Small intestine (tissue), 7 donors: ENCODE results near the gene GPC3. TPM values are rescaled to one million over a fixed set of nuclear protein-coding genes. Genes with fewer than 3 reads are reported as not detected.

Experiments used
- DNase-seq, 2 donors: peaks; one replicate each; pipeline versions ENCODE4 v3.0.0 to v3.0.0-alpha.2; 2013
- FAIRE-seq: peaks from 2 replicates; lab custom pipeline; 2012; peaks lifted over from hg19 to GRCh38; lab: Jason Lieb, UNC
- H3K27ac ChIP-seq, 3 donors: one replicate each; pipeline ENCODE4 v1.5.1; 2013; ENCODE audit warnings: low read length in 2 of 3, mild to moderate bottlenecking in 2 of 3, control low read depth in 1 of 3, inconsistent platforms in 1 of 3, low read depth in 1 of 3, moderate library complexity in 1 of 3
- H3K27me3 ChIP-seq, 3 donors: one replicate each; pipeline ENCODE4 v1.6.1; 2013; ENCODE audit warnings: low read length in 3 of 3, inconsistent platforms in 1 of 3; ENCODE audit not compliant: control insufficient read depth in 3 of 3, insufficient read depth in 3 of 3
- H3K36me3 ChIP-seq, 3 donors: one replicate each; pipeline ENCODE4 v1.6.1; 2013; ENCODE audit warnings: low read length in 3 of 3, inconsistent platforms in 1 of 3, low read depth in 1 of 3, mild to moderate bottlenecking in 1 of 3, moderate library complexity in 1 of 3; ENCODE audit not compliant: control insufficient read depth in 3 of 3, insufficient read depth in 2 of 3
- H3K4me1 ChIP-seq, 3 donors: one replicate each; pipeline ENCODE4 v1.6.1; 2013; ENCODE audit warnings: low read length in 2 of 3, inconsistent platforms in 1 of 3, low read depth in 1 of 3, mild to moderate bottlenecking in 1 of 3, moderate library complexity in 1 of 3; ENCODE audit not compliant: control insufficient read depth in 3 of 3, insufficient read depth in 2 of 3
- H3K4me3 ChIP-seq, 3 donors: one replicate each; pipeline ENCODE4 v1.5.1; 2013; ENCODE audit warnings: low read length in 3 of 3, control low read depth in 1 of 3, inconsistent platforms in 1 of 3, low read depth in 1 of 3, mild to moderate bottlenecking in 1 of 3, moderate library complexity in 1 of 3
- H3K9me3 ChIP-seq, 2 donors: one replicate each; pipeline ENCODE4 v1.6.1; 2013; ENCODE audit warnings: low read depth in 1 of 2, low read length in 1 of 2; ENCODE audit not compliant: control insufficient read depth in 2 of 2, insufficient read depth in 1 of 2
- WGBS, 3 donors: extraction: QIAGEN DNeasy Blood & Tissue Kit; methylation state at CpG; one replicate each; pipeline ENCODE4 v1.1.7; 2013; 5-methylcytosine and 5-hydroxymethylcytosine counted together
- polyA plus RNA-seq, 4 donors: library from polyadenylated mRNA; stranded (reverse) in 3 of 4; unstranded in 1 of 4; fragments of 200-250 nt in 3 of 4; fragments of 120-200 nt in 1 of 4; gene quantifications; one replicate each; pipeline versions ENCODE4 v1.2.1 to v1.2.3, GENCODE V29; 2013
- donor health status: healthy with polysubstance abuse.
- donor health status: control.
- donor health status: control.
- donor health status: Bipolar disorder and iron deficiency.
- donor health status: healthy.

The GPC3 gene
- polyA plus RNA-seq, 4 donors: 14.3 to 186 TPM; not detected in 2

DNA sequence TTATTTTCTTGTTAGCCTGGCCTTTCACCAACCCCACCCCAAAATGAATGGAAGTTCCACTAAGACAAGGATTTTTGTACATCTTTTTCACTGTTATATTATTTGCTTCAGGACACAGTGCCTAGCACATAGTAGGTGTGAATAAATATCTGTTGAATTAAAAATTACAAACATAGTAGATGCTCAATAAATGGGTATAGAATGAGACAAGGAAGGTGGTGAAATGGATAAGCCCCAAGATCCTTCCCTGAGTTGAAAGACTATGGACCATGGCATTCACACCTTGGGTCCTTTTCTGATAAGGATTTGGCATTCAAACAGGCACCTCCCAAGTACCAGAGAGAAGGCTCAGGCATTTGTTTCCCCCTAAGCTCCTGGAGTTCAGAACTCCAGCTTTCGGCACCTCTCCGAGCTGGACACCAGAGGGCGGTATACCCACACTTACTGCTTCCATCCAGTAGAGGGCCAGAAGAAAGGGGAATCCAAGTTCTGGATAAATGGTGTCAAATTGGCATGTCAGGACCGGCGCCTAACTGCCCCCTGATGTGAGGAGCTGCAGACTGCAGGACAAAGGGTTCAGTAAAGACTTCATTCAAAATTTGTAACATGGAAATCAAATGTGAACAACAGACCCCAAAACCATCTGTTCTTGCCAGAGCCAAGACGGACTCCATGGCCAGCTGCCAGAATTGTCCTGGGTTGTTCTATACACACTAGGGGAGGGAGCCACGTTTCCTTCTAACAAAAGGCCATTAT lies 193.0 kb downstream of the GPC3 start:
- 3 to 6% (median 4%) methylated on average over 7 of the region's 7 CpGs for WGBS, 3 donors
- FAIRE-seq (no peak), DNase-seq (peak; percentile 62 to 73)

GRCh38 chrX:133789829-133790228 lies 195.6 kb downstream of the GPC3 start:
- 11 to 38% (median 31%) methylated on average over 3 of the region's 3 CpGs for WGBS, 3 donors
- no peak for FAIRE-seq
- DNase-seq: peak in 1 of 2 donors; percentile 51

More for the DNA sequence above, 193.0 kb downstream of the GPC3 start:
- Histone ChIP-seq H3K9me3 (no peaks in the 10 kb centered on the region), H3K4me1 (peaks cover 0 to 11% (median 0%) of the 10 kb centered on the region in 3 donors), H3K27ac (no peak overlapping the region), H3K4me3 (no peak overlapping the region), H3K36me3 (no peaks in the 10 kb centered on the region), H3K27me3 (no peaks in the 10 kb centered on the region)

DNA sequence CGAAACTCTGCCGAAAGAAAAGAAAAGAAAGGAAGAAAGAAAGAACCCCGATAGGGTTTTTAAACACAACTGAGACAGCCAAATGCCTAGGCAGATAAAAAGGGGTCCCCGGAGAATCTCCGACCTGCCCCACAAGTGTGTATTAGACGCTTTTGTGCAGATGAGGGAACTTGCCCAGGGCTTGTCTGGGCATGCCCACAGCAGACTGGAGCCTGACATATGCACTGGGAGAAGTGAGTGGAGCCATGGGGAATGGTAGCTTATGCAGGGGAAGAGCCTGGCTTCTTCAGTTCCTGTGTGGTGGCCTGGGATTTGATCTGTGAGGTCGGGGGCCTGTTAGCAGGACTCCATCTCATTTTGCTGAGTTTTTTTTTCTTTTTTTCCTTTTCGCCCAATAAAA lies 199.0 kb downstream of the GPC3 start:
- DNase-seq (no peak), FAIRE-seq (no peak)
- H3K27ac ChIP-seq: no peak overlapping the region
- H3K27me3 ChIP-seq: no peaks in the 10 kb centered on the region
- H3K9me3 ChIP-seq: no peaks in the 10 kb centered on the region
- no peaks in the 10 kb centered on the region for H3K36me3 ChIP-seq
- peaks cover 0 to 10% (median 0%) of the 10 kb centered on the region in 3 donors for H3K4me1 ChIP-seq
- H3K4me3 ChIP-seq: no peak overlapping the region
- WGBS, 3 donors: 85 to 95% (median 94%) methylated on average over 8 of the region's 8 CpGs

More at GRCh38 chrX:133789829-133790228, 195.6 kb downstream of the GPC3 start:
- Histone ChIP-seq H3K4me3 (no peak overlapping the region), H3K27me3 (no peaks in the 10 kb centered on the region), H3K4me1 (peaks cover 0 to 17% (median 0%) of the 10 kb centered on the region in 3 donors), H3K9me3 (no peaks in the 10 kb centered on the region), H3K36me3 (no peaks in the 10 kb centered on the region), H3K27ac (no peak overlapping the region)

GRCh38 chrX:133783274-133783673 lies 202.1 kb downstream of the GPC3 start:
- Histone ChIP-seq H3K9me3 (no peaks in the 10 kb centered on the region), H3K27ac (peak overlapping the region in 1 of 3 donors; percentile 13), H3K4me1 (peaks cover 0 to 10% (median 0%) of the 10 kb centered on the region in 3 donors), H3K27me3 (no peaks in the 10 kb centered on the region), H3K36me3 (no peaks in the 10 kb centered on the region), H3K4me3 (no peak overlapping the region)
- FAIRE-seq (no peak), DNase-seq (peak in 1 of 2 donors; percentile 15)
- WGBS, 3 donors: 44 to 62% (median 47%) methylated on average over 2 of the region's 2 CpGs

DNA sequence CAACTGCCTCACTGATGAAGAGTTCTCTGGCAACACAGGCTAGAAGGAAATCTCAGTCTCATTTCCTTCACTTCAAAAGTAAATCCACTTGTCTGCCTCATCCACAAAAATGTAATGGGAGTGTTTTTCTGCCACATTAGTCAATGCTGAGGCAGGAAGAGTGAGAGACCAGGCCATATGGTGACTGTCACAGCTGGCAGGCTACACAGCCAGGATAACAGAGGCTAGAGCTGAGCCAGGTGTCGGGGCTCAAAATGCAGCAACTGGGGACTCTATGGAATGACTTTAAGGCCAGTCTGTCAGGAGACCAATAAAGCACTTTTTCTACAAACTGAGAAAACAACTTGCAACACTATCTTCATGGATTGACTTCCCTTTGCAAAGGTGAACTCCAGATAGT lies 204.2 kb downstream of the GPC3 start:
- Histone ChIP-seq H3K27ac (no peak overlapping the region), H3K4me3 (no peak overlapping the region), H3K9me3 (no peaks in the 10 kb centered on the region), H3K4me1 (peaks cover 0 to 10% (median 0%) of the 10 kb centered on the region in 3 donors), H3K27me3 (no peaks in the 10 kb centered on the region), H3K36me3 (no peaks in the 10 kb centered on the region)
- DNase-seq (no peak), FAIRE-seq (no peak)
- WGBS, 3 donors: 74 to 90% (median 82%) methylated on average over 1 of the region's 1 CpG

- WGBS, 3 donors: 67 to 82% (median 69%) methylated on average over 7 of the region's 7 CpGs
- H3K4me3 ChIP-seq: no peak overlapping the region
- H3K27ac ChIP-seq: no peak overlapping the region
- no peaks in the 10 kb centered on the region for H3K9me3 ChIP-seq
- no peaks in the 10 kb centered on the region for H3K27me3 ChIP-seq
- no peaks in the 10 kb centered on the region for H3K36me3 ChIP-seq
- FAIRE-seq (peak; percentile 84), DNase-seq (no peak)
- H3K4me1 ChIP-seq: no peaks in the 10 kb centered on the region
Observed at GRCh38 chrX:133776072-133776471, 209.3 kb downstream of the GPC3 start.

GRCh38 chrX:133774807-133775206 lies 210.6 kb downstream of the GPC3 start:
- 87 to 94% (median 90%) methylated on average over 1 of the region's 1 CpG for WGBS, 3 donors
- Histone ChIP-seq H3K27ac (no peak overlapping the region), H3K4me1 (no peaks in the 10 kb centered on the region), H3K27me3 (no peaks in the 10 kb centered on the region), H3K36me3 (no peaks in the 10 kb centered on the region), H3K9me3 (no peaks in the 10 kb centered on the region), H3K4me3 (no peak overlapping the region)
- peak; percentile 15 for FAIRE-seq
- no peak for DNase-seq

GRCh38 chrX:133771086-133771646 lies 214.2 kb downstream of the GPC3 start:
- H3K36me3 ChIP-seq: no peaks in the 10 kb centered on the region
- DNase-seq (no peak), FAIRE-seq (no peak)
- H3K27ac ChIP-seq: no peak overlapping the region
- H3K4me1 ChIP-seq: no peaks in the 10 kb centered on the region
- no peak overlapping the region for H3K4me3 ChIP-seq
- WGBS, 3 donors: 74 to 85% (median 75%) methylated on average over 6 of the region's 6 CpGs
- H3K9me3 ChIP-seq: no peaks in the 10 kb centered on the region
- no peaks in the 10 kb centered on the region for H3K27me3 ChIP-seq
